ENCODE results near the gene REXO4. TPM values are rescaled to one million over a fixed set of nuclear protein-coding genes. Genes with fewer than 3 reads are reported as not detected.

The REXO4 gene
- total and polyA plus RNA-seq, 2 experiments from 2014 or later, result 17.2 to 19.4 TPM

DNA sequence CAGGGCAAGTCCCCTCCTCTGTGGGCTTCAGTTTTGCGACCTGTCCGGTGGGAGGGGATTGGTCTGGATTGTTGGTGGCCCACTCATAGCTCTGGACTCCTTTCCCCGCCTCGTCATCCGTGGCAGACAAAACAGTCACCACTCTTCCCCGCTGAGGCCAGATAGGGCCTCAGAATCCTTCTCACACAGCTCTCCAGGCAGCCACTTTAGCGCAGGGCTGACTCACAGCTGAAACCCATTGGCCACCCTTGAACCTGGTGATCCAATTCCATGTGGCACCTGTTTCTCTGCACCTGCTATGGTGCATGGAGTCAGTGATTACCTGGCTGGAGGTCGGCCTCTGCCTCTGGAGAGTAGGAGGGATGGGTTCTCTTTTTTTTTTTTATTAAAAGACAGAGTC is 26.2 kb upstream of the REXO4 start:
- Histone ChIP-seq H3K4me1 (ENCODE audit: insufficient read depth) (no peaks in the 10 kb centered on the region), H3K9me3 (ENCODE audit: low read depth) (no peaks in the 10 kb centered on the region), H3K27me3 (no peaks in the 10 kb centered on the region), H4K20me1 (ENCODE audit: insufficient read depth, poor library complexity, severe bottlenecking) (no peaks in the 10 kb centered on the region), H3K79me2 (no peaks in the 10 kb centered on the region), H3K4me2 (no peak overlapping the region), H3K27ac (no peak overlapping the region), H3K9me2 (replicated peaks; ENCODE audit: insufficient read depth) (no peaks in the 10 kb centered on the region), H3K4me3 (no peak overlapping the region), H3K36me3 (replicated peaks; ENCODE audit: insufficient read depth, low read depth) (no peaks in the 10 kb centered on the region), H2AFZ (no peak overlapping the region)
- WGBS (ENCODE audit: low lambda C conversion rate, missing lambda C conversion rate), result 82% methylated on average over 8 of the region's 8 CpGs
- no peak for TF ChIP-seq EZH2phosphoT487 (IDR thresholded peaks at IDR 0.05; ENCODE audit: low read depth, severe bottlenecking, unreplicated experiment)
- no peak for TF ChIP-seq EZH2 (IDR thresholded peaks at IDR 0.05; ENCODE audit: borderline replicate concordance)
- TF ChIP-seq, protein P1, sequence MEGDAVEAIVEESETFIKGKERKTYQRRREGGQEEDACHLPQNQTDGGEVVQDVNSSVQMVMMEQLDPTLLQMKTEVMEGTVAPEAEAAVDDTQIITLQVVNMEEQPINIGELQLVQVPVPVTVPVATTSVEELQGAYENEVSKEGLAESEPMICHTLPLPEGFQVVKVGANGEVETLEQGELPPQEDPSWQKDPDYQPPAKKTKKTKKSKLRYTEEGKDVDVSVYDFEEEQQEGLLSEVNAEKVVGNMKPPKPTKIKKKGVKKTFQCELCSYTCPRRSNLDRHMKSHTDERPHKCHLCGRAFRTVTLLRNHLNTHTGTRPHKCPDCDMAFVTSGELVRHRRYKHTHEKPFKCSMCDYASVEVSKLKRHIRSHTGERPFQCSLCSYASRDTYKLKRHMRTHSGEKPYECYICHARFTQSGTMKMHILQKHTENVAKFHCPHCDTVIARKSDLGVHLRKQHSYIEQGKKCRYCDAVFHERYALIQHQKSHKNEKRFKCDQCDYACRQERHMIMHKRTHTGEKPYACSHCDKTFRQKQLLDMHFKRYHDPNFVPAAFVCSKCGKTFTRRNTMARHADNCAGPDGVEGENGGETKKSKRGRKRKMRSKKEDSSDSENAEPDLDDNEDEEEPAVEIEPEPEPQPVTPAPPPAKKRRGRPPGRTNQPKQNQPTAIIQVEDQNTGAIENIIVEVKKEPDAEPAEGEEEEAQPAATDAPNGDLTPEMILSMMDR (IDR thresholded peaks at IDR 0.05; ENCODE audit: poor library complexity), result no peak
- no peak for DNase-seq (ENCODE audit: low spot score)

DNA sequence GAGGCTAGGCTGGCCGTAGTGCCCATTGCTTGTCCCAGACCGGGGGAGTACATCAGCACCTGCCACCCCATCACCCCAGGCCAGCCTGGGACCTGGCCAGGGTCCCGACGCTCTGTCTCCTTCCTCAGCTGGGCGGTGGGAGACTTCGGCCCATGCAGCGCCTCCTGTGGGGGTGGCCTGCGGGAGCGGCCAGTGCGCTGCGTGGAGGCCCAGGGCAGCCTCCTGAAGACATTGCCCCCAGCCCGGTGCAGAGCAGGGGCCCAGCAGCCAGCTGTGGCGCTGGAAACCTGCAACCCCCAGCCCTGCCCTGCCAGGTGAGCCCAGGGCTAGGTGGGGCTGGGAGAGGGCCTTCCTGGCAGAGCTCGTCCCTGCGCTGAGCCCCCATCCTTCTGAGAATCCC is 25.4 kb upstream of the REXO4 start:
- Histone ChIP-seq H3K4me1 (ENCODE audit: insufficient read depth) (no peaks in the 10 kb centered on the region), H3K9me2 (replicated peaks; ENCODE audit: insufficient read depth) (no peaks in the 10 kb centered on the region), H3K4me2 (no peak overlapping the region), H3K9me3 (ENCODE audit: low read depth) (no peaks in the 10 kb centered on the region), H3K27me3 (no peaks in the 10 kb centered on the region), H3K27ac (no peak overlapping the region), H4K20me1 (ENCODE audit: insufficient read depth, poor library complexity, severe bottlenecking) (no peaks in the 10 kb centered on the region), H3K79me2 (no peaks in the 10 kb centered on the region), H3K36me3 (replicated peaks; ENCODE audit: insufficient read depth, low read depth) (no peaks in the 10 kb centered on the region), H3K4me3 (no peak overlapping the region), H2AFZ (no peak overlapping the region)
- WGBS (ENCODE audit: low lambda C conversion rate, missing lambda C conversion rate), result 96% methylated on average over 15 of the region's 15 CpGs
- TF ChIP-seq, protein P1 (IDR thresholded peaks at IDR 0.05; ENCODE audit: poor library complexity), result no peak
- no peak for TF ChIP-seq EZH2phosphoT487 (IDR thresholded peaks at IDR 0.05; ENCODE audit: low read depth, severe bottlenecking, unreplicated experiment)
- no peak for TF ChIP-seq EZH2 (IDR thresholded peaks at IDR 0.05; ENCODE audit: borderline replicate concordance)
- DNase-seq (ENCODE audit: low spot score), result no peak

DNA sequence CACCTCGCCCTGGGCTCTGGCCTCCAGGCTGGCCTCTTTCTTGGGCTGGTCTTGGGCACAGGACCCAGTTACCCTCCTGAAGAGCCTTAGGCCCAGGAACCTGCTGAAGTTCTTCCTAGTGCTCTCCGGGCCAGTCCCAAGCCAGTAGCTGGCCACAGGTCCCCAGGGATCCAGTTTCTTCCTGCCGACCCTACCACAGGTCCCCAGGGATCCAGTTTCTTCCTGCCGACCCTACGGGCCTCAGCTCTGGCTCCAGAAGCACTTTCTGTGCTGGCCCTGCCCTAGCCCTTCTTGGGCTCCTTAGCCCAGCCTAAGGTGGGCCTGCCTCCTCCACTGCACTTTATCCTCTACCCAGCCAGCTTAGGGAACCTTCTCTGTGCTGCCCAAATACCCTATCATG is 23.8 kb upstream of the REXO4 start:
- TF ChIP-seq EZH2phosphoT487 (IDR thresholded peaks at IDR 0.05; ENCODE audit: low read depth, severe bottlenecking, unreplicated experiment) (no peak), EZH2 (IDR thresholded peaks at IDR 0.05; ENCODE audit: borderline replicate concordance) (no peak)
- TF ChIP-seq, protein P1 (IDR thresholded peaks at IDR 0.05; ENCODE audit: poor library complexity), result no peak
- WGBS (ENCODE audit: low lambda C conversion rate, missing lambda C conversion rate), result 89% methylated on average over 5 of the region's 5 CpGs
- no peaks in the 10 kb centered on the region for H3K4me1 ChIP-seq (ENCODE audit: insufficient read depth)

DNA sequence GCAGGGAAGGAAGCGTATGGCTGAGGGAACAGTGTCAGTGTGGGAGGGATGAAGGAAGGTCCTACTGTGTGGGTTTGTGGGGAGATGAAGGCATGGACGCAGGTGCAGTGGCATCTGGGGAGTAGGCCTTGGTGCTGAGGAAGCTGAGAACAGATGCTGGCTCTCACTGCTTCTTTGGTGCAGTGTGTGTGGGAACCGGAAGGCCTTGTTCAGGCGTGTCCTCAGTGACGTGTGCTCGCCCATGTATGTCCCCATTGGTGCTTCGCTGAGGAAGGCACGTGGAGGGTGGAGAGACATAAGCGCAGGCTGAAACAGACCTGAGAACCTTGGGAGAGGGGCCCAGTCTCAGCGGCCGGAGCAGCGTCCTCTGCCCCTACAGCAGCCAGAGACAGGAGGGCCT is 23.1 kb upstream of the REXO4 start:
- Histone ChIP-seq H3K27me3 (no peaks in the 10 kb centered on the region), H3K79me2 (no peaks in the 10 kb centered on the region), H4K20me1 (ENCODE audit: insufficient read depth, poor library complexity, severe bottlenecking) (no peaks in the 10 kb centered on the region), H3K4me2 (no peak overlapping the region), H3K4me3 (no peak overlapping the region), H3K36me3 (replicated peaks; ENCODE audit: insufficient read depth, low read depth) (no peaks in the 10 kb centered on the region), H3K9me2 (replicated peaks; ENCODE audit: insufficient read depth) (no peaks in the 10 kb centered on the region), H3K9me3 (ENCODE audit: low read depth) (no peaks in the 10 kb centered on the region), H2AFZ (no peak overlapping the region), H3K27ac (no peak overlapping the region), H3K4me1 (ENCODE audit: insufficient read depth) (no peaks in the 10 kb centered on the region)
- 93% methylated on average over 12 of the region's 12 CpGs for WGBS (ENCODE audit: low lambda C conversion rate, missing lambda C conversion rate)
- TF ChIP-seq EZH2phosphoT487 (IDR thresholded peaks at IDR 0.05; ENCODE audit: low read depth, severe bottlenecking, unreplicated experiment) (no peak), EZH2 (IDR thresholded peaks at IDR 0.05; ENCODE audit: borderline replicate concordance) (no peak)
- TF ChIP-seq, protein P1 (IDR thresholded peaks at IDR 0.05; ENCODE audit: poor library complexity), result no peak
- DNase-seq (ENCODE audit: low spot score), result no peak

More for the DNA sequence above, 23.8 kb upstream of the REXO4 start:
- H3K36me3 ChIP-seq (replicated peaks; ENCODE audit: insufficient read depth, low read depth), result no peaks in the 10 kb centered on the region
- no peak overlapping the region for H2AFZ ChIP-seq
- H3K9me3 ChIP-seq (ENCODE audit: low read depth), result no peaks in the 10 kb centered on the region
- no peaks in the 10 kb centered on the region for H3K27me3 ChIP-seq
- no peaks in the 10 kb centered on the region for H3K9me2 ChIP-seq (replicated peaks; ENCODE audit: insufficient read depth)
- H3K79me2 ChIP-seq, result no peaks in the 10 kb centered on the region
- no peak for DNase-seq (ENCODE audit: low spot score)
- H3K27ac ChIP-seq, result no peak overlapping the region
- H3K4me3 ChIP-seq, result no peak overlapping the region
- no peaks in the 10 kb centered on the region for H4K20me1 ChIP-seq (ENCODE audit: insufficient read depth, poor library complexity, severe bottlenecking)
- no peak overlapping the region for H3K4me2 ChIP-seq
